Endometrial microvascular endothelial cells (primary cell): ENCODE measurements around the gene APOF. TPM values are rescaled to one million over a fixed set of nuclear protein-coding genes. Genes with fewer than 3 reads are reported as not detected.
"Not testable (repeated sequence)": the region's sequence is repeated elsewhere in the genome, so short reads cannot be mapped to it uniquely, and the experiment has no call there.

Experiments used
- in situ Hi-C: cut with HindIII; loops from 2 replicates; pipeline ENCODE4 v1.10.0; 2017; ENCODE audit warnings: low sequenced_read_pairs, low pct_unique_long_range_greater_than_20kb; ENCODE audit errors: inconsistent ontology term
- total RNA-seq: library from RNA; depleted of rRNA; stranded (reverse); fragments of >200 nt; gene quantifications from one replicate; pipeline ENCODE4 v1.2.3, GENCODE V29; 2015; ENCODE audit errors: inconsistent ontology term

The APOF gene
- total RNA-seq, 1 donor from 2014 or later, result not detected

GRCh38 chr12:56374726-56375597, 12.3 kb upstream of the APOF start:
- in situ Hi-C loops, result no loop called here

- in situ Hi-C loops, result no loop called here
Observed at GRCh38 chr12:56373515-56373914, 10.9 kb upstream of the APOF start.

- in situ Hi-C loops, result no loop called here
Observed at GRCh38 chr12:56366948-56367347, 4.3 kb upstream of the APOF start.

GRCh38 chr12:56361487-56362129, 1.0 kb downstream of the APOF start:
- in situ Hi-C loops, result no loop called here

GRCh38 chr12:56359851-56360767, 2.5 kb downstream of the APOF start, which contains the start of gene STAT2:
Gene STAT2 (minus strand): TSS chr12:56360107. CDS start chr12:56356571, 3,536 bp downstream.
- in situ Hi-C loops, result no loop called here

- in situ Hi-C loops, result no loop called here
Observed at GRCh38 chr12:56358836-56359532, 3.7 kb downstream of the APOF start.

- in situ Hi-C loops, result no loop called here
Observed at GRCh38 chr12:56351325-56351724, 11.3 kb downstream of the APOF start.

GRCh38 chr12:56350662-56351061, 12.0 kb downstream of the APOF start:
- in situ Hi-C loops, result no loop called here

- in situ Hi-C loops, result no loop called here
Observed at GRCh38 chr12:56348776-56349175, 13.9 kb downstream of the APOF start.

GRCh38 chr12:56347255-56347654, 15.4 kb downstream of the APOF start:
- in situ Hi-C loops, result not testable (repeated sequence)

- in situ Hi-C loops, result no loop called here
Observed at GRCh38 chr12:56346675-56347074, 16.0 kb downstream of the APOF start.

- in situ Hi-C loops, result not testable (repeated sequence)
Observed at GRCh38 chr12:56342290-56342689, 20.4 kb downstream of the APOF start.

- in situ Hi-C loops, result no loop called here
Observed at GRCh38 chr12:56341616-56342015, 21.0 kb downstream of the APOF start.

GRCh38 chr12:56339158-56339422, 23.6 kb downstream of the APOF start:
- in situ Hi-C loops, result no loop called here

- in situ Hi-C loops, result no loop called here
Observed at GRCh38 chr12:56338308-56339157, 24.1 kb downstream of the APOF start, which contains the start of gene IL23A. Gene IL23A (plus strand): TSS chr12:56338884. CDS start chr12:56339045, 161 bp downstream.

GRCh38 chr12:56337753-56338251, 24.9 kb downstream of the APOF start:
- in situ Hi-C loops, result no loop called here

- in situ Hi-C loops, result no loop called here
Observed at GRCh38 chr12:56336361-56337167, 26.1 kb downstream of the APOF start.
